Activated CD4-positive, alpha-beta T cell treated with anti-CD3 and anti-CD28 coated beads for 48 hours (primary cell): ENCODE data around the gene FBXL20.
A peak's percentile ranks its signal among the peaks of the same experiment; 100 is the strongest.
"Not testable (repeated sequence)": the region's sequence is repeated elsewhere in the genome, so short reads cannot be mapped to it uniquely, and the experiment has no call there.

ENCODE experiments used
- DNase-seq: peaks from one replicate; pipeline ENCODE4 v3.0.0-alpha.2; 2020

Gene FBXL20

GRCh38 chr17:39401412-39402243, at the start of gene FBXL20:
Gene FBXL20 (minus strand): TSS chr17:39401626. CDS start chr17:39401402, 224 bp downstream.
- DNase-seq: peak; percentile 95

GRCh38 chr17:39450847-39451581, 49.6 kb upstream of the FBXL20 start, which contains the start of gene MED1:
Gene MED1 (minus strand): TSS chr17:39451263. CDS start chr17:39451062, 201 bp downstream.
- DNase-seq: peak; percentile 94

GRCh38 chr17:39450051-39450450, 48.6 kb upstream of the FBXL20 start:
- no peak for DNase-seq

- no peak for DNase-seq
These were observed 46.1 kb upstream of the FBXL20 start for GRCh38 chr17:39447561-39447960.

- DNase-seq: no peak
These were observed 41.9 kb upstream of the FBXL20 start for GRCh38 chr17:39443326-39443725.

GRCh38 chr17:39439868-39440267, 38.4 kb upstream of the FBXL20 start:
- DNase-seq: not testable (repeated sequence)

- no peak for DNase-seq
These were observed 28.2 kb upstream of the FBXL20 start for GRCh38 chr17:39429600-39429999.

GRCh38 chr17:39416141-39416540, 14.7 kb upstream of the FBXL20 start:
- DNase-seq: no peak

- DNase-seq: no peak
These were observed 8.9 kb upstream of the FBXL20 start for GRCh38 chr17:39410279-39410678.

- DNase-seq: no peak
These were observed 6.9 kb upstream of the FBXL20 start for GRCh38 chr17:39408360-39408759.

- DNase-seq: no peak
These were observed 5.5 kb upstream of the FBXL20 start for GRCh38 chr17:39406951-39407350.

GRCh38 chr17:39405436-39405835, 4.0 kb upstream of the FBXL20 start:
- no peak for DNase-seq

GRCh38 chr17:39404542-39405378, 3.3 kb upstream of the FBXL20 start:
- DNase-seq: peak; percentile 35

- DNase-seq: no peak
These were observed 1.6 kb upstream of the FBXL20 start for GRCh38 chr17:39402890-39403605.

- DNase-seq: peak; percentile 94
These were observed 941 bp upstream of the FBXL20 start for GRCh38 chr17:39402244-39402889.

GRCh38 chr17:39400547-39401411, 647 bp downstream of the FBXL20 start:
- DNase-seq: peak; percentile 29

- no peak for DNase-seq
These were observed 1.6 kb downstream of the FBXL20 start for GRCh38 chr17:39399791-39400190.

GRCh38 chr17:39393736-39394135, 7.7 kb downstream of the FBXL20 start:
- DNase-seq: no peak

GRCh38 chr17:39391448-39391847, 10.0 kb downstream of the FBXL20 start:
- DNase-seq: no peak

- no peak for DNase-seq
These were observed 16.4 kb downstream of the FBXL20 start for GRCh38 chr17:39385040-39385439.

- no peak for DNase-seq
These were observed 21.3 kb downstream of the FBXL20 start for GRCh38 chr17:39380144-39380543.
